SK-N-SH (cell line): ENCODE results near the gene CDC42SE2. TPM values are rescaled to one million over a fixed set of nuclear protein-coding genes. Genes with fewer than 3 reads are reported as not detected.

Experiments used
- CTCF ChIA-PET: fragments of 300-600, 350-600 bp; formaldehyde crosslinking; extraction: SDS; loops from one replicate; lab custom pipeline; 2021; lab: Yijun Ruan, JAX
- POLR2A ChIA-PET: fragments of 350-600 bp; sonication (Branson Sonifier 250); formaldehyde crosslinking; extraction: SDS; loops from one replicate; lab custom pipeline; 2020; ENCODE audit warnings: antibody characterized with exemption, inconsistent platforms; lab: Yijun Ruan, JAX
- DNase-seq: peaks from one replicate; pipeline ENCODE4 v3.0.0; 2012
- H2AFZ ChIP-seq: fragments of 200-600 bp; sonication (generic); 2 replicates; pipeline ENCODE4 v1.8.1; 2016; ENCODE audit warnings: antibody characterized with exemption, mild to moderate bottlenecking, low read depth
- H3F3A ChIP-seq: fragments of 200-600 bp; sonication (generic); replicated peaks from 2 replicates; pipeline ENCODE3; 2016; ENCODE audit warnings: antibody characterized with exemption, mild to moderate bottlenecking; ENCODE audit not compliant: insufficient read depth
- H3K27ac ChIP-seq, 2 experiments: fragments of 200-500 bp in 1 of 2; fragments of 200-600 bp in 1 of 2; sonication (Bioruptor generic) in 1 of 2; sonication (generic), shearing (Covaris generic) in 1 of 2; 2 replicates each; pipeline versions ENCODE4 v1.5.1 to v1.6.1; 2014 to 2016; ENCODE audit warnings: low read depth in 2 of 2, inconsistent platforms in 1 of 2, low read length in 1 of 2, mild to moderate bottlenecking in 1 of 2, mixed read lengths in 1 of 2
- H3K27me3 ChIP-seq: fragments of 200-600 bp; sonication (generic), shearing (Covaris generic); 2 replicates; pipeline ENCODE4 v1.6.1; 2016; ENCODE audit warnings: mixed run types; ENCODE audit not compliant: insufficient read depth
- H3K36me3 ChIP-seq, 2 experiments: fragments of 200-500 bp in 1 of 2; fragments of 200-600 bp in 1 of 2; sonication (Bioruptor generic) in 1 of 2; sonication (generic) in 1 of 2; replicated peaks in 1 of 2; 2 replicates each; pipeline versions ENCODE3 to v1.5.1; 2014 to 2016; ENCODE audit warnings: low read length in 1 of 2, mild to moderate bottlenecking in 1 of 2; ENCODE audit not compliant: insufficient read depth in 2 of 2, control insufficient read depth in 1 of 2
- H3K4me1 ChIP-seq, 2 experiments: fragments of 200-500 bp in 1 of 2; fragments of 200-600 bp in 1 of 2; sonication (Bioruptor generic) in 1 of 2; sonication (generic), shearing (Covaris generic) in 1 of 2; 2 replicates each; pipeline versions ENCODE4 v1.5.1 to v1.6.1; 2014 to 2016; ENCODE audit warnings: low read depth in 1 of 2, low read length in 1 of 2, mixed run types in 1 of 2; ENCODE audit not compliant: insufficient read depth in 2 of 2, control insufficient read depth in 1 of 2
- H3K4me2 ChIP-seq: fragments of 200-600 bp; sonication (generic), shearing (Covaris generic); 2 replicates; pipeline ENCODE4 v1.6.1; 2017; ENCODE audit warnings: mixed run types
- H3K4me3 ChIP-seq, 2 experiments: fragments of 200-500 bp in 1 of 2; fragments of 200-600 bp in 1 of 2; sonication (Bioruptor generic) in 1 of 2; sonication (generic), shearing (Covaris generic) in 1 of 2; 2 replicates each; pipeline versions ENCODE4 v1.5.1 to v1.8.1; 2014 to 2016; ENCODE audit warnings: low read depth in 2 of 2, inconsistent platforms in 1 of 2, low read length in 1 of 2, mild to moderate bottlenecking in 1 of 2, mixed read lengths in 1 of 2, moderate library complexity in 1 of 2
- H3K79me2 ChIP-seq: fragments of 200-600 bp; sonication (generic); 2 replicates; pipeline ENCODE4 v1.8.1; 2017; ENCODE audit warnings: mild to moderate bottlenecking; ENCODE audit not compliant: insufficient read depth
- H3K9ac ChIP-seq: fragments of 200-600 bp; sonication (generic); 2 replicates; pipeline ENCODE4 v1.6.1; 2017; ENCODE audit warnings: mixed run types
- H3K9me2 ChIP-seq: fragments of 200-600 bp; sonication (generic); 2 replicates; pipeline ENCODE4 v1.6.1; 2017; ENCODE audit warnings: mixed run types
- H3K9me3 ChIP-seq: fragments of 200-600 bp; sonication (generic); 2 replicates; pipeline ENCODE4 v1.6.1; 2017; ENCODE audit warnings: mixed run types, mild to moderate bottlenecking, moderate library complexity
- H4K20me1 ChIP-seq: fragments of 200-600 bp; sonication (generic); 2 replicates; pipeline ENCODE4 v1.6.1; 2017; ENCODE audit warnings: mild to moderate bottlenecking, mixed run types; ENCODE audit not compliant: insufficient read depth
- CHD2 ChIP-seq: fragments of 150-350 bp; IDR thresholded peaks from 2 replicates; pipeline ENCODE4 v1.6.1; 2018; ENCODE audit warnings: low read length; ENCODE audit not compliant: partially characterized antibody
- ELF1 ChIP-seq: IDR thresholded peaks from 2 replicates; pipeline ENCODE4 v1.4.0; 2012
- EP300 ChIP-seq, 2 experiments: IDR thresholded peaks; 2 replicates each; pipeline versions ENCODE4 v1.4.0 to v1.6.1; 2012; ENCODE audit warnings: borderline replicate concordance in 1 of 2, low read depth in 1 of 2, low read length in 1 of 2
- FOXM1 ChIP-seq: IDR thresholded peaks from 2 replicates; pipeline ENCODE4 v1.4.0; 2012; ENCODE audit warnings: low read depth, mild to moderate bottlenecking
- GABPA ChIP-seq: IDR thresholded peaks from 2 replicates; pipeline ENCODE4 v1.4.0; 2012; ENCODE audit warnings: low read depth, mild to moderate bottlenecking
- JUND ChIP-seq: IDR thresholded peaks from 2 replicates; pipeline ENCODE4 v1.4.0; 2012
- NRF1 ChIP-seq: IDR thresholded peaks from 2 replicates; pipeline ENCODE4 v1.6.1; 2012; ENCODE audit warnings: low read depth, mild to moderate bottlenecking, low read length
- RCOR1 ChIP-seq: fragments of 150-350 bp; IDR thresholded peaks from 2 replicates; pipeline ENCODE4 v1.6.1; 2017; ENCODE audit warnings: antibody characterized with exemption, low read length
- RFX5 ChIP-seq: IDR thresholded peaks from 2 replicates; pipeline ENCODE4 v1.6.1; 2012; ENCODE audit warnings: mild to moderate bottlenecking, improper control_type of control experiment, low read length
- SIN3A ChIP-seq: IDR thresholded peaks from 2 replicates; pipeline ENCODE4 v1.6.1; 2012; ENCODE audit warnings: low read depth, mild to moderate bottlenecking, low read length, moderate library complexity, borderline replicate concordance
- SMC3 ChIP-seq: IDR thresholded peaks from 2 replicates; pipeline ENCODE4 v1.6.1; 2012; ENCODE audit warnings: low read depth, low read length, improper control_type of control experiment
- TAF1 ChIP-seq: IDR thresholded peaks from 2 replicates; pipeline ENCODE4 v1.6.1; 2012; ENCODE audit warnings: low read depth, mild to moderate bottlenecking, low read length, moderate library complexity, borderline replicate concordance
- TCF12 ChIP-seq: IDR thresholded peaks from 2 replicates; pipeline ENCODE4 v1.4.0; 2012
- USF2 ChIP-seq: fragments of 150-350 bp; IDR thresholded peaks from 2 replicates; pipeline ENCODE4 v1.6.1; 2017; ENCODE audit warnings: antibody characterized with exemption, low read length, low read depth, borderline replicate concordance
- WGBS: methylation state at CpG from one replicate; pipeline ENCODE4 v1.1.6; 2017; ENCODE audit warnings: low lambda C conversion rate; 5-methylcytosine and 5-hydroxymethylcytosine counted together
- polyA plus RNA-seq, 3 experiments: library from polyadenylated mRNA; depleted of rRNA; stranded (reverse); fragments of >200 nt; gene quantifications; 2 replicates each; pipeline ENCODE4 v1.2.3, GENCODE V29; 2012
- TF ChIP-seq, protein P1 (sequence below): IDR thresholded peaks from 2 replicates; pipeline ENCODE4 v1.6.1; 2012; ENCODE audit warnings: mild to moderate bottlenecking, low read depth, low read length, moderate library complexity
- TF ChIP-seq, protein P2 (sequence below): IDR thresholded peaks from 2 replicates; pipeline ENCODE4 v1.4.0; 2012; ENCODE audit warnings: low read depth, borderline replicate concordance

The CDC42SE2 gene
- polyA plus RNA-seq, 1 of the 3 experiments (the other 2 are of a cell fraction), result 8.6 TPM

DNA sequence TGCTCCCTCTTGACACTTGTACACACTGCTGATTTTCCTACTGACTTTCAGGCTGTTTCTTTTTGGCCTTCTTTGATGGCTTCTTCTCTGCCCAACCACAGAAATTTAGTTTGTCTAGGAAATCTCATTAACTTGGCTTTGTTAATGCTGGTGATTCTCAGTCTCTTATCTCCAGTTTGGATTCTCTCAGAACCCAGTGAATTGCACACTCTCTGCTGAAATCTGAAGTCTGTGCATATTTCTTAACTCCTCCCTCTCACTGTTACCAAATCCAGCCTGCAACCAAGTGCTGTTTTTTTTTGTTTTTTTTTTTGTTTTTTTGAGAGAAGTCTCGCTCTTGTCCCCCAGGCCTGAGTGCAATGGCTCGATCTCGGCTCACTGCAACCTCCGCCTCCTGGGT, 117.2 kb downstream of the CDC42SE2 start:
- H3K27me3 ChIP-seq, result no peaks in the 10 kb centered on the region
- H3K9me3 ChIP-seq, result no peaks in the 10 kb centered on the region
- 100% methylated on average over 4 of the region's 4 CpGs for WGBS
- peaks cover 10% of the 10 kb centered on the region for H3F3A ChIP-seq
- H3K4me1 ChIP-seq, result peaks cover 22 to 38% of the 10 kb centered on the region in 2 experiments
- CTCF ChIA-PET, result interaction anchor here (1.2 to 2.0 kb wide), 5 partner anchors 10 to 510 kb away, joined by 3 to 7 read pairs (median 5); partner anchors contain the start of gene HINT1
- H3K4me2 ChIP-seq, result no peak overlapping the region
- H4K20me1 ChIP-seq, result no peaks in the 10 kb centered on the region
- TF ChIP-seq RFX5 (no peak), FOXM1 (no peak), TCF12 (no peak), TAF1 (no peak), USF2 (no peak), JUND (no peak), CHD2 (no peak), EP300 (IDR thresholded peaks at IDR 0.05; ENCODE audit: borderline replicate concordance in 1 of 2, low read depth in 1 of 2, low read length in 1 of 2) (no peak), GABPA (no peak), ELF1 (no peak), RCOR1 (no peak), SMC3 (no peak), SIN3A (no peak), NRF1 (no peak)
- TF ChIP-seq, protein P1, sequence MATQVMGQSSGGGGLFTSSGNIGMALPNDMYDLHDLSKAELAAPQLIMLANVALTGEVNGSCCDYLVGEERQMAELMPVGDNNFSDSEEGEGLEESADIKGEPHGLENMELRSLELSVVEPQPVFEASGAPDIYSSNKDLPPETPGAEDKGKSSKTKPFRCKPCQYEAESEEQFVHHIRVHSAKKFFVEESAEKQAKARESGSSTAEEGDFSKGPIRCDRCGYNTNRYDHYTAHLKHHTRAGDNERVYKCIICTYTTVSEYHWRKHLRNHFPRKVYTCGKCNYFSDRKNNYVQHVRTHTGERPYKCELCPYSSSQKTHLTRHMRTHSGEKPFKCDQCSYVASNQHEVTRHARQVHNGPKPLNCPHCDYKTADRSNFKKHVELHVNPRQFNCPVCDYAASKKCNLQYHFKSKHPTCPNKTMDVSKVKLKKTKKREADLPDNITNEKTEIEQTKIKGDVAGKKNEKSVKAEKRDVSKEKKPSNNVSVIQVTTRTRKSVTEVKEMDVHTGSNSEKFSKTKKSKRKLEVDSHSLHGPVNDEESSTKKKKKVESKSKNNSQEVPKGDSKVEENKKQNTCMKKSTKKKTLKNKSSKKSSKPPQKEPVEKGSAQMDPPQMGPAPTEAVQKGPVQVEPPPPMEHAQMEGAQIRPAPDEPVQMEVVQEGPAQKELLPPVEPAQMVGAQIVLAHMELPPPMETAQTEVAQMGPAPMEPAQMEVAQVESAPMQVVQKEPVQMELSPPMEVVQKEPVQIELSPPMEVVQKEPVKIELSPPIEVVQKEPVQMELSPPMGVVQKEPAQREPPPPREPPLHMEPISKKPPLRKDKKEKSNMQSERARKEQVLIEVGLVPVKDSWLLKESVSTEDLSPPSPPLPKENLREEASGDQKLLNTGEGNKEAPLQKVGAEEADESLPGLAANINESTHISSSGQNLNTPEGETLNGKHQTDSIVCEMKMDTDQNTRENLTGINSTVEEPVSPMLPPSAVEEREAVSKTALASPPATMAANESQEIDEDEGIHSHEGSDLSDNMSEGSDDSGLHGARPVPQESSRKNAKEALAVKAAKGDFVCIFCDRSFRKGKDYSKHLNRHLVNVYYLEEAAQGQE, result no peak
- TF ChIP-seq, protein P2, sequence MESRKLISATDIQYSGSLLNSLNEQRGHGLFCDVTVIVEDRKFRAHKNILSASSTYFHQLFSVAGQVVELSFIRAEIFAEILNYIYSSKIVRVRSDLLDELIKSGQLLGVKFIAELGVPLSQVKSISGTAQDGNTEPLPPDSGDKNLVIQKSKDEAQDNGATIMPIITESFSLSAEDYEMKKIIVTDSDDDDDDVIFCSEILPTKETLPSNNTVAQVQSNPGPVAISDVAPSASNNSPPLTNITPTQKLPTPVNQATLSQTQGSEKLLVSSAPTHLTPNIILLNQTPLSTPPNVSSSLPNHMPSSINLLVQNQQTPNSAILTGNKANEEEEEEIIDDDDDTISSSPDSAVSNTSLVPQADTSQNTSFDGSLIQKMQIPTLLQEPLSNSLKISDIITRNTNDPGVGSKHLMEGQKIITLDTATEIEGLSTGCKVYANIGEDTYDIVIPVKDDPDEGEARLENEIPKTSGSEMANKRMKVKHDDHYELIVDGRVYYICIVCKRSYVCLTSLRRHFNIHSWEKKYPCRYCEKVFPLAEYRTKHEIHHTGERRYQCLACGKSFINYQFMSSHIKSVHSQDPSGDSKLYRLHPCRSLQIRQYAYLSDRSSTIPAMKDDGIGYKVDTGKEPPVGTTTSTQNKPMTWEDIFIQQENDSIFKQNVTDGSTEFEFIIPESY, result no peak
- H3K9me2 ChIP-seq, result no peaks in the 10 kb centered on the region
- H3K4me3 ChIP-seq, result no peak overlapping the region
- no peak overlapping the region for H3K27ac ChIP-seq
- no peak overlapping the region for H2AFZ ChIP-seq
- DNase-seq, result no peak
- POLR2A ChIA-PET, result no interaction called here
- H3K9ac ChIP-seq, result no peak overlapping the region
- H3K79me2 ChIP-seq, result peaks cover 43% of the 10 kb centered on the region; the same call in 1 of the 2 replicates
- H3K36me3 ChIP-seq, result peaks cover 0 to 5% of the 10 kb centered on the region in 2 experiments
